DND-41 (cell line): ENCODE results near the gene MAP2K4.

Experiments
- EZH2 ChIP-seq: IDR thresholded peaks from 3 replicates; pipeline ENCODE4 v1.6.1; 2012; ENCODE audit warnings: borderline replicate concordance, low read depth, mild to moderate bottlenecking, moderate library complexity, low read length, inconsistent platforms; ENCODE audit not compliant: severe bottlenecking
- TF ChIP-seq, protein P1 (sequence below): IDR thresholded peaks from 2 replicates; pipeline ENCODE4 v1.5.1; 2012; ENCODE audit warnings: borderline replicate concordance, low read length, moderate library complexity, mild to moderate bottlenecking; ENCODE audit not compliant: poor library complexity, severe bottlenecking; ENCODE audit errors: extremely low read depth

DNA sequence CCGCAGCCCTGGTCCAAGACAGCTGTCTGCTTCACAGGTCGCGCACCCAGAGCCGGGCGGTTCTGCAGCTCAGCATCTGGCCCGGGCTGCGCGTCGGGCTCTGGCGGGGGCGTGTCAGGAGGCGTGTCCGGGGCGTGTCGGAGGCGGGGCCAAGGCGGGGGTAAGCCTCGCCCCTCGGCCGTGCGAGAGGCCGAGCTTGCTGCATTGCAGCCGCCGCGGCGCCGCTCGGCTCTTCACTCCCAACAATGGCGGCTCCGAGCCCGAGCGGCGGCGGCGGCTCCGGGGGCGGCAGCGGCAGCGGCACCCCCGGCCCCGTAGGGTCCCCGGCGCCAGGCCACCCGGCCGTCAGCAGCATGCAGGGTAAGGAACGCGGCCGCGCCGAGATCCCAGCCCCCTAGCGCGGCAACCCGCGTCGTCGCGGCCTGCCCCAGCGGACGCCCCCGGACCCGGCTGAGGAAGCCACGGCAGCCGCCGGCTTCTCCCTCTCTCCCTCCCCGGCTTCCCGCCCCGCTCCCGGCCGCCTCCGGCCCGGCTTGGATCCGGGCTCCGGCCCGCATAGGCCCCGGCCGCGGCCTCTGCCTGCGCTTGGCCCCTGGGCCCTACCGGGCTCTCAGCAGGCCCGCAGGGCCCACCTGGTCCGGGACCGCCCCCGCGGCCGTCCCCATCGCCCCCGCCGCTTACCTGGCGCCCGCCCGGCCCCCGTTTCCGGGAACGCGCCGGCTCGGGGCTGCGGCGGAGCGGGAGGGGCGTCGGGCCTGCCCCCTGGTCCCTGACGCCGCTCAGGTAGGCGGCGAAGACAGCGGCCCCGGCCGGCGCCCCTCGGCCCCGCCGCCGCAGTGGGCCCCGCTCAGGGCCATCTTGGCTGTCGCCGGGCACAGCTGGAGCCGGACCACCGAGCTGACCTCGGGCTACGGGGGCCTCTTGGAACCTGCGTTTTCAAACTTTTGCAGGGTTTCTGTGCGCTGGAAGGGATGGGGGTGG, at the start of gene MAP2K4:
- TF ChIP-seq, protein P1, sequence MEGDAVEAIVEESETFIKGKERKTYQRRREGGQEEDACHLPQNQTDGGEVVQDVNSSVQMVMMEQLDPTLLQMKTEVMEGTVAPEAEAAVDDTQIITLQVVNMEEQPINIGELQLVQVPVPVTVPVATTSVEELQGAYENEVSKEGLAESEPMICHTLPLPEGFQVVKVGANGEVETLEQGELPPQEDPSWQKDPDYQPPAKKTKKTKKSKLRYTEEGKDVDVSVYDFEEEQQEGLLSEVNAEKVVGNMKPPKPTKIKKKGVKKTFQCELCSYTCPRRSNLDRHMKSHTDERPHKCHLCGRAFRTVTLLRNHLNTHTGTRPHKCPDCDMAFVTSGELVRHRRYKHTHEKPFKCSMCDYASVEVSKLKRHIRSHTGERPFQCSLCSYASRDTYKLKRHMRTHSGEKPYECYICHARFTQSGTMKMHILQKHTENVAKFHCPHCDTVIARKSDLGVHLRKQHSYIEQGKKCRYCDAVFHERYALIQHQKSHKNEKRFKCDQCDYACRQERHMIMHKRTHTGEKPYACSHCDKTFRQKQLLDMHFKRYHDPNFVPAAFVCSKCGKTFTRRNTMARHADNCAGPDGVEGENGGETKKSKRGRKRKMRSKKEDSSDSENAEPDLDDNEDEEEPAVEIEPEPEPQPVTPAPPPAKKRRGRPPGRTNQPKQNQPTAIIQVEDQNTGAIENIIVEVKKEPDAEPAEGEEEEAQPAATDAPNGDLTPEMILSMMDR, result no peak
- TF ChIP-seq EZH2, result no peak
